NB4 (cell line): ENCODE measurements around the gene GLS.

Source experiments
- DNase-seq: peaks from one replicate; pipeline ENCODE4 v3.0.0; 2010; ENCODE audit warnings: low read depth
- H3K4me3 ChIP-seq: one replicate; pipeline ENCODE4 v1.5.1; 2011; ENCODE audit warnings: mild to moderate bottlenecking, low read depth, low read length, moderate library complexity
- MYC ChIP-seq: IDR thresholded peaks from 2 replicates; pipeline ENCODE4 v1.6.1; 2011; ENCODE audit warnings: low read depth, low read length
- POLR2A ChIP-seq: IDR thresholded peaks from 2 replicates; pipeline ENCODE4 v1.6.1; 2011; ENCODE audit warnings: mild to moderate bottlenecking; ENCODE audit not compliant: insufficient read length; ENCODE audit errors: extremely low read depth
- TF ChIP-seq, protein P1 (sequence below): IDR thresholded peaks from one replicate; pipeline ENCODE4 v1.5.1; 2012; ENCODE audit warnings: low read depth, low read length
- TF ChIP-seq, protein P2 (sequence below): IDR thresholded peaks from 2 replicates; pipeline ENCODE4 v1.6.1; 2011; ENCODE audit warnings: low read depth, low read length

GLS gene

DNA sequence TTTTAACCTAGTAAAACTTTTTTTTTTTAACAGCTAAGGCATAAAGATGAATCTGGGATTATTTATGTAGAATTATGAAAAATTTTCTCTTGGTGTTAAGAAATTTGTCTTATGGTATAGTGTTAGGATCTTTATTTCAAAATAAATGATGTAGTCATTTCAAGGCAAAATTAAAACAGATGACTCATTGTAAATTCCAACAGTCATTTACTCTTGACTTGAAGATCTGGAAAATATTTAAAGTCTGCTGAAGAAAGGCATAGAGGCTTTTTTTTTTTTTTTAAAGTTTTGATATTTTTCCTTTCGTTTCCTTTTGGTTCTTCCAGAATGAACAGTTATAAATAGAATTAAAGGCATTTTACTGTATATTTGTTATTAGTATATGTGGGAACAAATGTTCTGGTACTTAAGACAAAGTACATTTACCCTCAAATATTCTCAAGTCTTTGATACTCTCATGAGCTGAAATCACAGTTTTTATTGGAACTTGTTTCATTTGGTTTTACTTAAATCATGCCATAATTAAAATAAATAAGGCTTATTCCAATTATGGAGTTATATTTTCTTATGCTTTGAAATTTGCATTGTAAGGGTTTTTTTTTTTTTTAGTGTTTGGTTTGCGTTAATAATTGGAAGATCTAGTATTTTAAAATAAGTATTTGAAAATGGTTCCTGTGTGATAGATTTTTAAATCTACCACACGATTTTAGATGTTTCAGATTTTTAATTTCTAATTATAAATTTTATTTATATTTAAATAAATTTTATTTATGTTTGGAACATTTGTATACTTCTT, 29.9 kb downstream of the GLS start:
- no peak for DNase-seq
- TF ChIP-seq, protein P1, sequence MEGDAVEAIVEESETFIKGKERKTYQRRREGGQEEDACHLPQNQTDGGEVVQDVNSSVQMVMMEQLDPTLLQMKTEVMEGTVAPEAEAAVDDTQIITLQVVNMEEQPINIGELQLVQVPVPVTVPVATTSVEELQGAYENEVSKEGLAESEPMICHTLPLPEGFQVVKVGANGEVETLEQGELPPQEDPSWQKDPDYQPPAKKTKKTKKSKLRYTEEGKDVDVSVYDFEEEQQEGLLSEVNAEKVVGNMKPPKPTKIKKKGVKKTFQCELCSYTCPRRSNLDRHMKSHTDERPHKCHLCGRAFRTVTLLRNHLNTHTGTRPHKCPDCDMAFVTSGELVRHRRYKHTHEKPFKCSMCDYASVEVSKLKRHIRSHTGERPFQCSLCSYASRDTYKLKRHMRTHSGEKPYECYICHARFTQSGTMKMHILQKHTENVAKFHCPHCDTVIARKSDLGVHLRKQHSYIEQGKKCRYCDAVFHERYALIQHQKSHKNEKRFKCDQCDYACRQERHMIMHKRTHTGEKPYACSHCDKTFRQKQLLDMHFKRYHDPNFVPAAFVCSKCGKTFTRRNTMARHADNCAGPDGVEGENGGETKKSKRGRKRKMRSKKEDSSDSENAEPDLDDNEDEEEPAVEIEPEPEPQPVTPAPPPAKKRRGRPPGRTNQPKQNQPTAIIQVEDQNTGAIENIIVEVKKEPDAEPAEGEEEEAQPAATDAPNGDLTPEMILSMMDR, result no peak
- TF ChIP-seq MYC (no peak), POLR2A (no peak)
- TF ChIP-seq, protein P2, sequence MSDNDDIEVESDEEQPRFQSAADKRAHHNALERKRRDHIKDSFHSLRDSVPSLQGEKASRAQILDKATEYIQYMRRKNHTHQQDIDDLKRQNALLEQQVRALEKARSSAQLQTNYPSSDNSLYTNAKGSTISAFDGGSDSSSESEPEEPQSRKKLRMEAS, result no peak
- H3K4me3 ChIP-seq, result no peak overlapping the region

DNA sequence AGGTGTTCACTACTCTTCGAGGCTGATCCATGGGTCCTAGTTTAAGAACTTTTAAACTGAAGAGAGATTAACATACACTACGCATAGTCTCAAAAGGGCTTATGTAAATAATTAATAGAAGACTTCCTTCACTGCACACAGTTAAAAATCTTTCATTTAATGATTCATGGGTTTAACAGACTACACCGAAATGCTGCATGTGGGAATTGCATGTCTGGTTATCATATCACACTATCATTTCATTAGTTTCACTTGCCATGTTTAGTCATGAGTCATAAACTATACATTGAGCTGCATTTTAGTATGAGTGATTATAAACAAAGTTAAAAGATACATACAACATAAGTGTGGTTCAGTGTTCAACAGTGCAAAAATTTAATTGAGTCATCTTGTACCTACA, 31.2 kb downstream of the GLS start:
- TF ChIP-seq MYC (no peak), POLR2A (no peak)
- TF ChIP-seq, protein P1, result no peak
- TF ChIP-seq, protein P2, result no peak
- no peak overlapping the region for H3K4me3 ChIP-seq
- DNase-seq, result no peak

DNA sequence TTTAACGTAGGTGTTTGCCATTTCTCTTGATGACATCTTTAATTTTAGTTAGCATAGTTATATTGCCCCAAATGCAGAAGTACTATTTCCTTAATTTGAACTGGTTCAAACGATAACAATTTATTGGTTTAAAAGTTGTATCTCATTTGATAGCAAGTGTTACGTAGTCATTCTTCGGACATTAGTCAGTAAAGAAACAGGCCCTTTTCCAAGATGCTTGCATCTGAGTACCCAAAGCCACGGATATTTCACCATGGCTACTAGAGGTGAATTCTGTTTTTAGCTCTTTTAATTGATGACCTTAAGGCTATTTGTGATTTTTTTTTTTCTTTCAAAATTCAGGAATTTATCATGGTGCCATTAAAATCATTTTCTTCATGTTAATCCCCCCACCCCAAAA, 32.1 kb downstream of the GLS start:
- DNase-seq, result no peak
- TF ChIP-seq, protein P1, result no peak
- TF ChIP-seq, protein P2, result no peak
- TF ChIP-seq POLR2A (no peak), MYC (no peak)

DNA sequence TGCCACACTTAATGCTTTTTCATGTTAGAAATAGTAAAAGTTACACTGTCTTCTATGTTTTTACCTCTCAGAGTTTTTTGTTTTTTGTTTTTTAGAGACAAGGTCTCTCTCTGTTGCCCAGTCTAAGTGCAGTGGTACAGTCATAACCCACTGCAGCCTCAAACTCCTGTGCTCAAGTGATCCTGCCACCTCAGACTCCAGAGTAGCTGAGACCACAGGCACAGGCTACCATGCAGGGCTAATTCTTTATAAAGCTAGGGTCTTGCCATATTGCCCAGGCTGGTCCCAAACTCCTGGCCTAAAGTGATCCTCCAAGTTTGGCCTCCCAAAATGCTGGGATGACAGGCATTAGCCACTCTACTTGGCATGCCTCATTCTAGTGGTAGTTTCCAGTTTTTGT, 33.1 kb downstream of the GLS start:
- no peak overlapping the region for H3K4me3 ChIP-seq
- DNase-seq, result no peak
- TF ChIP-seq, protein P1, result no peak
- TF ChIP-seq MYC, result no peak
- TF ChIP-seq POLR2A, result no peak
- TF ChIP-seq, protein P2, result no peak

More for the DNA sequence above, 32.1 kb downstream of the GLS start:
- no peak overlapping the region for H3K4me3 ChIP-seq

DNA sequence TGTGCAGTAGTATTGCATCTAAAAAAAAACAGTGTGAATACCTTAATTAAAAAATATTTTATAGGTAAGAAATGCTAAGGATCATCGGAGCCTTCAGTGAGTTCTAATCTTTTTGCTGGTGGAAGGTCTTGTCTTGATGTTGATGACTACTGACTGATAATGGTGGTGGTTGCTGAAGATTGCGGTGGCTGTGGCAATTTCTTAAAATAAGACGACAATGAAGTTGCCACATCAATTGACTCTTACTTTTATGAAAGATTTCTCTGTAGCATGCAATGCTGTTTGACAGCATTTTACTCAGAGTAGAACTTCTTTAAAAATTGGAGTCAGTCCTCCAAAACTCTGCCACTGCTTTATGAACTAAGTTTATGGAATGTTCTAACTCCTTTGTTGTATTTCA, 36.2 kb downstream of the GLS start:
- no peak overlapping the region for H3K4me3 ChIP-seq
- TF ChIP-seq POLR2A, result no peak
- TF ChIP-seq, protein P2, result no peak
- TF ChIP-seq MYC, result no peak
- TF ChIP-seq, protein P1, result no peak
- DNase-seq, result no peak
